NCI-H2171 treated with DMSO at 0.1 percent for 48 hours (cell line): ENCODE data around the gene HUS1B.

Experiments used
- DNase-seq: peaks from one replicate; lab custom pipeline; 2025; lab: John Stamatoyannopoulos, UW

The HUS1B gene

GRCh38 chr6:621931-622330 is 35.0 kb downstream of the HUS1B start:
- no peak for DNase-seq

GRCh38 chr6:620950-621349 is 36.0 kb downstream of the HUS1B start:
- no peak for DNase-seq

GRCh38 chr6:620166-620565 is 36.7 kb downstream of the HUS1B start:
- DNase-seq = peak; percentile 2

GRCh38 chr6:617456-618100 is 39.3 kb downstream of the HUS1B start:
- DNase-seq = peak; percentile 79

- no peak for DNase-seq
These were observed 42.9 kb downstream of the HUS1B start for GRCh38 chr6:613981-614380.

GRCh38 chr6:611928-612327 is 45.0 kb downstream of the HUS1B start:
- DNase-seq = no peak

- DNase-seq = no peak
These were observed 46.0 kb downstream of the HUS1B start for GRCh38 chr6:610882-611281.

GRCh38 chr6:609905-610304 is 47.0 kb downstream of the HUS1B start:
- no peak for DNase-seq

GRCh38 chr6:606829-607379 is 50.0 kb downstream of the HUS1B start:
- no peak for DNase-seq
